NOMO-1 treated with DMSO at 0.1 percent for 48 hours (cell line): ENCODE results near the gene GNAT1.
A peak's percentile ranks its signal among the peaks of the same experiment; 100 is the strongest.

Source experiments
- DNase-seq: peaks from one replicate; lab custom pipeline; 2025; ENCODE audit not compliant: unreplicated experiment; lab: John Stamatoyannopoulos, UW

Gene GNAT1

GRCh38 chr3:50190936-50191660 is at the start of gene GNAT1:
Gene GNAT1 (plus strand): TSS chr3:50191610. CDS start chr3:50191726, 116 bp downstream.
- DNase-seq, result peak; percentile 50

GRCh38 chr3:50146316-50146901 is 45.0 kb upstream of the GNAT1 start:
- DNase-seq, result no peak

- no peak for DNase-seq
These were observed 44.4 kb upstream of the GNAT1 start for GRCh38 chr3:50147016-50147415.

DNA sequence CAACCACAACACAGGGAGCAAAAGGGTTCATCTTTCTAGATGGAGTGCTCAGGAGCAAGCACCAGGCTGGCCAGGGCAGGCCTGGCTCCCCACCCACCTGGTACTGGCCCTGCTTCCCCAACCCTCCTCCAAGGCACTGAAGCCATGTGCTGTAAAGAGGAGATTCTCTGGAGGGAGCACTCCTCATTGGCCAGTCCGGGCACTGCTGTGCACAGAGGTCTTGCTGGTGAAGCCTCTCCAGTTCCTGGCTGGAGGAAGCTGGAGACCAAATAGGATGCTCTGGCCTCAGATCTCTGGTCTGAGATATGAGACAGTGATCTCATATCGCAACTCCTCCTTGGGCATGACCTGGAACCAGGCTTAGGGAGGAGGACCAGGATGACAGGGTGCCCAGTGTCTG is 44.0 kb upstream of the GNAT1 start:
- no peak for DNase-seq

DNA sequence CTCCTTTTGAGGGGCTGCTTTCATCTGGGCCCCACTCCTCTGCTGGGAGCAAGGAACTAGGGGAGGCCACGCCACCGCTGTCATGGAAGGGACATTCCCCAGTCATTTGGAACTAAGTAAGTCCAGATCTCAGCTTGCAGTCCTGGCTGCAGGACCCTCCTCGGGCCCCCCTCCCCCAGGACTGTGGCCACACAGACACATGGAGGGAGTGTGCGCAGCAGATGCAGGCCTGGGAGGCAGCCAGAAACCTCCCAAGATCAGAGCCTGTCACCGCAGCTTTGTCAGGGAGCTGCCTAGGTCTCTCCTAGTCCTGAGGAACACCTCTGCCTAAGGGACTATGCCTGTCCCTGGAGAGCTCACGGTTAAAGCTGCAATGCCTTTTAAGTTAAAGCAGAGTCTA is 43.5 kb upstream of the GNAT1 start:
- DNase-seq, result no peak

GRCh38 chr3:50150404-50150750 is 41.0 kb upstream of the GNAT1 start:
- DNase-seq, result no peak

DNA sequence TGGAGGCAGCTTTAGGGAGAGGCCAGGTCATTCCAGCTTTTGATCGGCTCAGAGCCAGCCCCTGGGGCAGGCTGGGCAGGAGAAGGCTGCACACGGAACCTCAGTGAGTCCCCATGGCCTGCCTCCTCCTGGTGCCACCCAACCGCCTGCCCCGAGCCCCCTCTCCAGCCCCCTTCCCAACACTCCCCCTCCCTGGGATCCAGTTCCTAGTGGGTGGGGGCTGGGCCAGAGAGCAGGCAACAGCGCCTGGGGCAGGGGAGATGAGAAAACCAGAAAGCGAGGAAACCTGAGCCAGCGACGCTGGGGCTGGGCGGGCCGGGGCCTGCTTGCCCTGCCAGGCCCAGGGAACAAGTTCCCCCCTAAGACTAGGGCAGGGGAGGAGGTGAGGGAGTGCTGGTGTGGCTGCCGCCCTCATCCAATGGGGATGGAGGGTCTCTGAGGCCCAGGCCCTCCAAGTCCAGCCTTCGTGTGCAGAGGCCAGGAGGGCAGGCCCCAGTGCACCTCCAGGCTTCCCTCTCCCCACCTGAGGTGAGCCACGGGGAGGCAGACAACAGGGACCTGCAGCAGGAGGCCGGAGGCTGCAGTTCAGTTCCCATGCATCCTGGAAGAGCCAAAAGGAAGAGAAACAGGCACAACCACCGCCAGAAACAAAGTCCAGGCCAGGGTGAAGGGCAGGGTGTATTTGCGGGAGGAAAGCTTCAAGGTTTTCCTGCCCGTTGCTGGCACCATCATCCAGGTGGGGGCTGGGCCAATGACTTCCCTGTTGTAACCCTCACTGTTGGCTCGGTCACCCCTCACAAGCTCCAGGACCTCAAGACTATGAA is 40.3 kb upstream of the GNAT1 start:
- no peak for DNase-seq

DNA sequence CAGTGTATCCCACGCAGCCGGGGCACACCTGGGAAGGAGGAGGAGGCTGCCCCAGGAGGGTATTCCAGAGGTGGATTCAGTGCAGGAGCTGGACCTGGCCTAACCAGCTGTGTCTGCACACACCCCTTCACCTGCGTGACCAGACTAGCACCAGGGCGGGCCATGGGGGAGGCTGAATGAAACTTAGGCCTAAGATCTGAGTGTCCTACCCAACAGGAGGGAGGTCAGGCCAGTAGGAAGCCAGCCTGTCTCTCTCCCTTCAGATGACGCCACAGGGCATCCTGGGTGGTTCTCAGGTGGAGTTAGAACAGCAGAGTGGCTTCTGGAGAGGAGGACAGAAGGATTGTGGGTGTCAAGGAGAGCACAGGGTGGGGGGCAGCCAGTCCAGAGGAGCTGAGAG is 39.7 kb upstream of the GNAT1 start:
- no peak for DNase-seq

DNA sequence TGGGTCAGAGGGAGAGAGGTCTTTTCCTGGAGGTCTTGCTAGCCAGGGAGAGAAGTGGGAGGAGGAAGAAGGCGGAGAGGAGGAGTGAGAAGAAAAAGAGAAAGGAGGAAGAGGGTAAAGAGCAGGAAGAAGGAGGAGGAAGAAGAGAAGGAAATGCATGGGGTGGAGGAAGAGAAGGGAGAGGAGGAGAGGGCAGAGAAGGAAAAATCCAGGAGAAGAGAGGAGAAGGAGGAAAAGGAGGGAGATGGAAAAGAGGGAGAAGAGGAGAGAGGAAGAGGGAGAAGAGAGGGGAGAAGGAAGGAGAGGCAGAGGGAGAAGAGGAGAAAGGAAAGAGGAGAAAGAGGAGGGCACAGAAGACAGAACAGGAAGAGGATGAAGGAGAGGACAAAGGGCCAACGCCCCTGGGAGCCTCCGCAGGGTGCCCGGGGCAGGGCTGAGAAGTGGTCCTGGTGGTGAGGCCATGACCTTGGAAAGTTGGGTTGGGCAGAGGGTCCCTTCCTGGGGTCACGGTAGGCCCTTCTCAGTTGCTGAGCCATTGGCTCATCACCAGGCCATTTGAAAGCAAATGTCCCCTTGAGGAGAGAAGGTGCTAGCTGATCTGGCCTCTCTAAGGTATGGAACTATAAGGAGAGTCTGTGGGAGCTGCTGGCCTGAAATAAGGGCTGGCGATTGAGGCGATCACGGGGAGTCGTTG is 37.5 kb upstream of the GNAT1 start:
- no peak for DNase-seq

DNA sequence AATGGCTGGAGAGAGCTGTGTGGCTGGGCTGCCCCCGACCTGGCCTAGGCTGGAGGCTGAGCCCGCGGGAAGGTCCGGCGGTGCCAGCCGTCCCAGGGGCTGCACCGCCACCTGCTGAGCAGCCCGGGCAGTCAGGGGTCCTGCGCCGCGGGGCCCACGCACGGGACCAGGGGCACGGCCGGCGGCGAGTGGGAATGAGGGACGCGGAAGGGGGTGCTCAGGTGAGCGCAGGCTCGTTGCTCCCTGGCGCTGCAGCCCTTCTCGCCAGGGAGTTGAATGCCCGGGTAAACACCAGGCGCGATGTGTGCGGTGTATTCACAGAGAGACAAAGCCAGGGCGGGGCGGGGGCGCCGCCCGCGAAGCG is 37.0 kb upstream of the GNAT1 start:
- peak; percentile 9 for DNase-seq

- DNase-seq, result peak; percentile 67
These were observed 36.4 kb upstream of the GNAT1 start, which contains the start of gene SEMA3F for GRCh38 chr3:50154840-50155490. Gene SEMA3F (plus strand): TSS chr3:50155324. CDS start chr3:50159623, 4,299 bp downstream.

DNA sequence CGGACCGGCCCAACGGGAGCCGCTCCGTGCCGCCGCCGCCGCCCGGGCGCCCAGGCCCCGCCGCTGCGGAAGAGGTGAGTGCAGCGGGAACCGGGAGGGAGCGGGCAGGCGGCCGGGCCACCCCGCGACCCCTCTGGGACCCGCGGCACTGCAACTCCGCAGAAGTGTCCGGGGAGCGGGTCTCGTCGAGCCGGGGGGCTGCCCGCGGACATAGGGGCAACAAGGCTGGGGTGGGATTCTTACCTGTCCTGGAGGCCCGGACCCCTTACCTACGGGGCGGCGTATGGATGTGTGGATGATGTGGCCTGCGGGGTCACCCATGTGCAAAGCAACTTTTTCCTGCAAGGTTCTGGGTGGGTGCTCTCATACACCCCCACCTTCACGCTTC is 35.9 kb upstream of the GNAT1 start:
- DNase-seq, result no peak

DNA sequence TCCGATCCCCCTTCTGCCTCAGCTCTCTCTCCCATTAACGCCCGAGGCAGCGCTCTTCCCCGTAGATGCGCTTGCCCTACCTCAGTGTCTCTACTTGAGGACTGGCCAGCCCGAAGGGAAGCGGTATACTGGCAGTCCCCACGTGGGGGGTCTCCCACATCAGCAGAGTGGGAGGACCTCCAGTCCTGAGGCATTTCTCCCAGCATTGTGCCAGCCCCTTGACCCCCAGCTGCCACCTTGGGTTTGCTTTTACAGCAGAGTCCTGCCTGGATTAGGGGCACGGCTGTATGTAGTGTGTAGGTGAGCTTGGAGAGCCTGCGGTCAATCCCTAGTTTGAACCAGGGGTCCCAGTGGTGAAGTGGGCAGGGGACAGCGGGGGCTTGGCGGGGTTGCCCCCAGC is 35.5 kb upstream of the GNAT1 start:
- no peak for DNase-seq

GRCh38 chr3:50156549-50157493 is 34.6 kb upstream of the GNAT1 start:
- no peak for DNase-seq

DNA sequence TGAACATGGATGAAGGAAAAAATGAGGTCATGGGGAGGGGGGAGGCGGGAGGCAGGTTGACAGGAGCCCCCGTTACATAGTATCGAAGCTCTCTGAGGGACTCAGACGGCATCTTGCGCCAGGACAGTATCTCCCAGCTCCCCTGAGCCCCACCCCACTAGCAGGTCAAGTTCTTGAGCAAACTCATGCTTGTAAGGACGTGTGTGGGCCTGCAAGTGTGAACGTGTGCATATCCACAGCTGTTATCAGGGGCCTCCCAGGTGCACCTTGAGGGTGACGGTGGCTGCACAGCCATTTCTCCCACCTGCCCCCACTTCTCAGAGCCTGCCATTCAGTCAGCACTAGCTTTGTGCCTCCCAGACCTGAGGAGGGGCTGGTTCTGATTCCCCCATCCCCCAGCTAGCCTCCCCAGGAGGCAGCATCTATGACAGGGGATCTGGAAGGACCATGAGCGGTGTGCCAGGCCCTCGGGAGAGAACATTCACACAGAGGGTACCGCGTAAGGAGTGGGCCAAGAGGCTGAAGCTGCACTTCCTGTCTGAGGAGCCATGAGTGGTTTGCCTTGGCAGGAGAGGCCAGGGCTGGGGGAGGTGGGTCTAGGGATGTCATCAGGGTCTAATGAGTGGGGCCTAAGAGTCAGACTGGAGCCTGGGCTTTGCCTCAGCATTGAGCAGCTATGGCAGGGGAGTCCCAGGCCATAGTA is 33.4 kb upstream of the GNAT1 start:
- DNase-seq, result peak; percentile 12

DNA sequence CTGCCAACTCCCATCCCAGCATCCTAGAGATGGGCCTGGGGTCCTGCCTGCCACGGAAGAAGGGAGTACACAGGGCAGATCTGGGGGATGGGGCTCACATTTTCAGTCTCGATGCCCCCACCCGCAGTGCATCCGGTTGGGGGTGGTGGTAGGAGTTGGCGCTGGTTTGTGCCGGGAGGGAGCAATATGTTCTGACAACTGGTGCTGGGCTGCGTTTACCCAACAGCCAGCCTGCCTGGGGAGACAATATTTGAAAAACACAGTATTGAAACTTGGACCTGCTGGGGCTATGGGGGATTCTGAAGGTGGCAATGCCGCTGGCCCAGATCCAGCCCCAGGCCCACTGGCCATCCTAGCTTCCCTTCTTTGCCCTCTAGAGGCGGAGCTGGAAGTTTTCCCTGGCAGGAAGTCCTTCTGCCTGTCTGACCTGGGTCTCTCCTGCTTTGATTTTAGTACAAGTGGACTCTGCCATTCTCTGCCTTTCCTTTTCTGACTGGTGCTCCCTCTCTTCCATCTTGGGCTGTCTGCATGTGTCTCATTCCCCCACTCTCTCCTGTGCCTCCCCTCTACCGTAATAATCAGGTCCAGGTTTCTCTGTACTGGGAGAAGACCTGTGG is 32.8 kb upstream of the GNAT1 start:
- DNase-seq, result no peak

DNA sequence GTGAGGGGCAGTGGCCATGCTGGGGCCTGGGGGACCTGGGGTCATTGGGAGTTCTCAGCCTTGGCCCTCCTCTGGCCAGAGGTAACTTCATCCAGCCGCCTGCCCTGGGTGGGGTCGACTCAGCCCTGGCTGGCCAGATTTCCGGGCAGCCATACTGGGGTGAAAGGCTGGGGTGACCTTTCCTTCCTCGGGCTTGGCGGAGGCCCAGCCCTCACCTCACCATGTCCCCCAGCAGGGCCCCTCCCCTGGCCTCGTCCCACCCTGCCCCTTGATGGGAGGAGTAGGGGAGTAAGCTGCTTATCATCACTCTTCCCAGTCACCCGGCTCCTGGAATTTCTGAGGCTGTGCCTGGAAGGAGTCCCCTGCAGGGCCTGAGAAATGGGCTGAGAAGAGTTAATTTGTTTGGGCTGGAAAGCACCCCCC is 30.8 kb upstream of the GNAT1 start:
- no peak for DNase-seq

DNA sequence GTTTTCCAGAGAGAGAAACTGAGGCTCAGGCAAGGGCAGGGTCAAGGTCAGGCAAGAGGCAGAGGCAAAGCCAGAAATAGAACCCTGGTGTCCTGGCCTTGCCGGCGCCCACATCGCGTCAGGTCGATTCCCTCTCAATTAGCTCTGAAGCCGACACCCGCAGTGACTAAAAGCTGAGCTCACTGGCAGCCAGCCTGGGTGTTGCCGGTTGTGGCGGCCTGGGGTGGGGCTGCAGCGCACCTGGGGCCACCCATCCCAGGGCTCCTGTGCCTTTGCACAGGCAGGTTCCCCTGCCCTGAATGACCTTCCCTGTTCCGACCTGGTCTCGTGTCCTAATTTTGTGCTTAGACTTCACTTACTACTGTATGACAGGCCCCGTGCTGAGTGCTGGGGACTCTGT is 30.1 kb upstream of the GNAT1 start:
- DNase-seq, result no peak
